ENCODE measurements around the gene MET.
A peak's percentile ranks its signal among the peaks of the same experiment; 100 is the strongest.
"Not testable (repeated sequence)": the region's sequence is repeated elsewhere in the genome, so short reads cannot be mapped to it uniquely, and the experiment has no call there.

The MET gene

DNA sequence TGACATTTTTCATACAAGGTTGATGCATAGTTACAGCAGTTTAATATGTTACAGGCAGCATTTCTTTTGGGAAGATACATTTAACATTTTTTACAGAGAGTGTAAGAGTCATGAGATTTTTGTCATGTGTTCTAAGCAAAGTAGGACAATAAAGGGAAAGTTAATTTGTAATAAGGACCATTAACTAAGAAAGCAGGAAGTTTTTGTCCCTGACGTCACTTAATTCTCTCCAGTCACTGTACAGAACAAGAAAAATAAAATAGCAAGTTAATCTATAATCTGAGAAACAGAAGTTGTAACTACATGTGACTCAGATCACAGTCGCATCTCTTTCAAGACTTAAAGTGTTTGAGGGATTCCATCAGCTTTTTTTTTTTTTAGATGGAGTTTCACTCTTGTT lies 140.9 kb downstream of the MET start:
- Mint-ChIP-seq H3K4me3 (no peak overlapping the region), H3K9me3 (no peaks in the 10 kb centered on the region), H3K27me3 (ENCODE audit: low read depth, poor library complexity) (peaks cover 7% of the 10 kb centered on the region), H3K4me1 (peaks cover 30% of the 10 kb centered on the region), H3K36me3 (ENCODE audit: low read depth) (no peaks in the 10 kb centered on the region), H3K27ac (no peak overlapping the region)
- TF ChIP-seq, protein P1, sequence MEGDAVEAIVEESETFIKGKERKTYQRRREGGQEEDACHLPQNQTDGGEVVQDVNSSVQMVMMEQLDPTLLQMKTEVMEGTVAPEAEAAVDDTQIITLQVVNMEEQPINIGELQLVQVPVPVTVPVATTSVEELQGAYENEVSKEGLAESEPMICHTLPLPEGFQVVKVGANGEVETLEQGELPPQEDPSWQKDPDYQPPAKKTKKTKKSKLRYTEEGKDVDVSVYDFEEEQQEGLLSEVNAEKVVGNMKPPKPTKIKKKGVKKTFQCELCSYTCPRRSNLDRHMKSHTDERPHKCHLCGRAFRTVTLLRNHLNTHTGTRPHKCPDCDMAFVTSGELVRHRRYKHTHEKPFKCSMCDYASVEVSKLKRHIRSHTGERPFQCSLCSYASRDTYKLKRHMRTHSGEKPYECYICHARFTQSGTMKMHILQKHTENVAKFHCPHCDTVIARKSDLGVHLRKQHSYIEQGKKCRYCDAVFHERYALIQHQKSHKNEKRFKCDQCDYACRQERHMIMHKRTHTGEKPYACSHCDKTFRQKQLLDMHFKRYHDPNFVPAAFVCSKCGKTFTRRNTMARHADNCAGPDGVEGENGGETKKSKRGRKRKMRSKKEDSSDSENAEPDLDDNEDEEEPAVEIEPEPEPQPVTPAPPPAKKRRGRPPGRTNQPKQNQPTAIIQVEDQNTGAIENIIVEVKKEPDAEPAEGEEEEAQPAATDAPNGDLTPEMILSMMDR (IDR thresholded peaks at IDR 0.05) = no peak
- no peak for DNase-seq

DNA sequence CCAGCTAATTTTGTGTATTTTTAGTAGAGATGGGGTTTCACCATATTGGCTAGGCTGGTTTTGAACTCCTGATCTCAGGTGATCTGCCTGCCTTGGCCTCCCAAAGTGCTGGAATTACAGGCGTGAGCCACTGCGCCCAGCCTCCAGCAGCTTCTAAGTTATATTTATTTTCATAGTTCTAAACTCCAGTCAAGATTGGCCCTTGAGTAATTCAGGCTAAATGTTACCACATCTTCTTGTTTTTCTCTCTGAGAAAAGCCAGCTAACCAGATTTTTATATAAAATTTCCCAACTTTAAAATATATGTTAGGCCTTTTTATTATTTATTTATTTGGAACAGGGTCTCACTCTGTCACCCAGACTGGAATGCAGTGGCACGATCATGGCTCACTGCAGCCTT lies 141.4 kb downstream of the MET start:
- peaks cover 26% of the 10 kb centered on the region for H3K4me1 Mint-ChIP-seq
- H3K27ac Mint-ChIP-seq; H3K36me3 Mint-ChIP-seq (ENCODE audit: low read depth); DNase-seq; H3K4me3 Mint-ChIP-seq; H3K27me3 Mint-ChIP-seq (ENCODE audit: low read depth, poor library complexity); H3K9me3 Mint-ChIP-seq: not testable (repeated sequence)

DNA sequence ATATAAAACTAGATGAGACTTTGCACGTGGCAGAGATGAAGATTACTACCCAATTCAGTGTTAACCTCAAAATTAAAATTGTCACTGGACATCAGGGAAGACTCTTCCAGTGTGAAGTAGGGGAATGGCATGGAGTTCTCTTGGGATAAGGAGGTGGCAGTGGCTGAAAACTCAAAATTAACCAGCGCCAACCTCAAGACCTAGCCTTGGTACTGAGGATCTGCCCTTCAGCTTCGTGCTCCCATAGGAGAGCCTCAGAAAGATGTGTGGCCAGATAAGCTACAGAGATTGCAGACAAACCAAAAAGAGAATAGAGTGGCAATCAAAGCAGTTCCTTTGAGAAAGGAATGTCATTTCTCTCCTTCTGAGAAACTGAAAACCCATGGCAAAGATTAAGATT lies 143.0 kb downstream of the MET start:
- H3K4me3 Mint-ChIP-seq = no peak overlapping the region
- no peak for DNase-seq
- no peaks in the 10 kb centered on the region for H3K36me3 Mint-ChIP-seq (ENCODE audit: low read depth)
- H3K4me1 Mint-ChIP-seq = peaks cover 28% of the 10 kb centered on the region
- no peak overlapping the region for H3K27ac Mint-ChIP-seq
- no peaks in the 10 kb centered on the region for H3K9me3 Mint-ChIP-seq
- TF ChIP-seq, protein P1 (IDR thresholded peaks at IDR 0.05) = no peak
- peaks cover 7% of the 10 kb centered on the region for H3K27me3 Mint-ChIP-seq (ENCODE audit: low read depth, poor library complexity)

DNA sequence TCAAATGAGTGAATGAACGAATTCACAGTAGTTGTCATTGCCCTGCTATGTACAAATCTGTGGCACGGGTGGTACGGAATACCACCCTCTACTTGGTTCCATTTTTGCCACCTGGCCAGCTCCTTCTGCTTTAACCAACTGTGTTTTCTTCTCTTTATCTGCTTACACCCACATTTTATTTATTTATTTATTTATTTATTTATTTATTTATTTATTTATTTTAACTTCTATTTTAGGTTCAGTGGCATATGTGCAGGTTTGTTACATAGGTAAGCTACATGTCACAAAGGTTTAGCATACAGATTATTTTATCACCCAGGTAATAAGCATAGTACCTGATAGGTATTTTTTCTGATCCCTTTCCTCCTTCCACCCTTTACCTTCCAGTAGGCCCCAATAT lies 148.2 kb downstream of the MET start:
- Mint-ChIP-seq H3K36me3 (ENCODE audit: low read depth) (no peaks in the 10 kb centered on the region), H3K4me1 (peaks cover 15% of the 10 kb centered on the region), H3K27me3 (ENCODE audit: low read depth, poor library complexity) (peaks cover 12% of the 10 kb centered on the region), H3K27ac (peak overlapping the region; percentile 70), H3K9me3 (peaks cover 35% of the 10 kb centered on the region), H3K4me3 (no peak overlapping the region)
- TF ChIP-seq, protein P1 (IDR thresholded peaks at IDR 0.05) = no peak
- no peak for DNase-seq

DNA sequence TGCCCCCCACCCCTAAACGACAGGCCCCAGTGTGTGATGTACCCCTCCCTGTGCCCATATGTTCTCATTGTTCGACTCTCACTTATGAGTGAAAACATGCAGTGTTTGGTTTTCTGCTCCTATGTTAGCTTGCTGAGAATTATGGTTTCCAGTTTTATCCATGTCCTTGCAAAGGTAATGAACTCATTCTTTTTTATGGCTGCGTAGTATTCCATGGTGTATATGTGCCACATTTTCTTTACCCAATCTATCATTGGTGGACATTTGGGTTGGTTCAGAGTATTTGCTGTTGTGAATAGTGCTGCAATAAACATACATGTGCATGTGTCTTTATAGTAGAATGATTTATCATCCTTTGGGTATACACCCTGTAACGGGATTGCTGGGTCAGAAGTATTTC lies 149.7 kb downstream of the MET start:
- peaks cover 15% of the 10 kb centered on the region for H3K4me1 Mint-ChIP-seq
- H3K27me3 Mint-ChIP-seq (ENCODE audit: low read depth, poor library complexity); H3K4me3 Mint-ChIP-seq; H3K27ac Mint-ChIP-seq; DNase-seq; H3K36me3 Mint-ChIP-seq (ENCODE audit: low read depth): not testable (repeated sequence)
- H3K9me3 Mint-ChIP-seq = peaks cover 43% of the 10 kb centered on the region

DNA sequence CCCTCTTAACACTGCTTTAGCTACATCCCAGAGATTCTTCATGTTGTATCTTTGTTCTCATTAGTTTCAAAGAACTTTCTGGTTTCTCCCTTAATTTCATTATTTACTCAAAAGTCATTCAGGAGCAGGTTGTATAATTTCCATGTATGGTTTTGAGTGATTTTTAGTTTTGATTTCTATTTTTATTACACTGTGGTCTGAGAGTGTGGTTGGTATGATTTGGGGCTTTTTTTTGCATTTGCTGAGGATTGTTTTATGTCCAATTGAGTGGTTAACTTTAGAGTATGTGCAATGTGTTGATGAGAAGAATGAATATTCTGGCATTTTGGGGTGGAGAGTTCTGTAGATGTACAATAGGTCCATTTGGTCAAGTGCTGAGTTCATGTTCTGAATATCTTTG lies 152.5 kb downstream of the MET start:
- Mint-ChIP-seq H3K27me3 (ENCODE audit: low read depth, poor library complexity) (peaks cover 12% of the 10 kb centered on the region), H3K9me3 (peaks cover 43% of the 10 kb centered on the region), H3K4me3 (no peak overlapping the region), H3K36me3 (ENCODE audit: low read depth) (no peaks in the 10 kb centered on the region), H3K27ac (no peak overlapping the region), H3K4me1 (peaks cover 6% of the 10 kb centered on the region)
- DNase-seq = no peak
- TF ChIP-seq, protein P1 (IDR thresholded peaks at IDR 0.05) = no peak

DNA sequence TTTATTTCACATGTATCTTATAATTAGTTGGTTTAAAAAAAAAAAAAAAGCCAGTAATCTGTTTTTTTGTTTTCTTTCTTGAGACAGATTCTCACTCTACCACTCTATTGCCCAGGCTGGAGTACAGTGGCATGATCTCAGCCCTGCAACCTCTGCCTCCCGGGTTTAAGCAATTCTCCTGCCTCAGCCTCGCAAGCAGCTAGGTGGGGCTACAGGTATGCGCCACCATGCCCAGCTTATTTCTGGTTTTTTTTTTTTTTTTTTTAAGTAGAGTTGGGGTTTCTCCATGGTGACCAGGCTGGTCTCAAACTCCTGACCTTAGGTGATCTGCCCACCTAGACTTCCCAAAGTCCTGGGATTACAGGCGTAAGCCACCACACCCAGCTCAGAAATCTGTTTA lies 156.3 kb downstream of the MET start:
- Mint-ChIP-seq H3K9me3 (peaks cover 26% of the 10 kb centered on the region), H3K4me3 (no peak overlapping the region), H3K4me1 (no peaks in the 10 kb centered on the region), H3K36me3 (ENCODE audit: low read depth) (no peaks in the 10 kb centered on the region), H3K27me3 (ENCODE audit: low read depth, poor library complexity) (peaks cover 17% of the 10 kb centered on the region), H3K27ac (no peak overlapping the region)
- TF ChIP-seq, protein P1 (IDR thresholded peaks at IDR 0.05) = no peak
- no peak for DNase-seq
